A172 (cell line): ENCODE measurements around the gene GPR146. TPM values are rescaled to one million over a fixed set of nuclear protein-coding genes. Genes with fewer than 3 reads are reported as not detected.
"Not testable (repeated sequence)": the region's sequence is repeated elsewhere in the genome, so short reads cannot be mapped to it uniquely, and the experiment has no call there.

Experiments used
- DNase-seq: peaks from one replicate; pipeline ENCODE4 v3.0.0-alpha.2; 2015; ENCODE audit warnings: low spot score
- total RNA-seq: library from RNA; depleted of rRNA; stranded (reverse); fragments of >200 nt; shearing (Covaris generic); gene quantifications from 2 replicates; pipeline ENCODE4 v1.2.3, GENCODE V29; 2014; rRNA removed

Gene GPR146
- total RNA-seq, result 1.1 and 1.6 TPM in 2 replicates

GRCh38 chr7:1044189-1045068 lies at the start of gene GPR146:
TSS of gene GPR146 (plus strand) at chr7:1044546. CDS start at chr7:1057516, 12,970 bp downstream.
- peak; percentile 97 for DNase-seq

- DNase-seq, result no peak
Measured at GRCh38 chr7:994592-995308, 49.6 kb upstream of the GPR146 start.

GRCh38 chr7:995571-995970 lies 48.8 kb upstream of the GPR146 start:
- DNase-seq, result no peak

GRCh38 chr7:996079-996872 lies 48.1 kb upstream of the GPR146 start:
- DNase-seq, result no peak

- no peak for DNase-seq
Measured at GRCh38 chr7:997404-998395, 46.6 kb upstream of the GPR146 start.

- DNase-seq, result no peak
Measured at GRCh38 chr7:999149-999879, 45.0 kb upstream of the GPR146 start.

- DNase-seq, result no peak
Measured at GRCh38 chr7:999941-1000935, 44.1 kb upstream of the GPR146 start.

GRCh38 chr7:1001069-1001770 lies 43.1 kb upstream of the GPR146 start:
- DNase-seq, result peak; percentile 27

- DNase-seq, result not testable (repeated sequence)
Measured at GRCh38 chr7:1002026-1002425, 42.3 kb upstream of the GPR146 start.

GRCh38 chr7:1002445-1002844 lies 41.9 kb upstream of the GPR146 start:
- not testable (repeated sequence) for DNase-seq

- DNase-seq, result no peak
Measured at GRCh38 chr7:1004018-1004852, 40.1 kb upstream of the GPR146 start.

GRCh38 chr7:1005303-1005702 lies 39.0 kb upstream of the GPR146 start:
- no peak for DNase-seq

GRCh38 chr7:1007901-1008300 lies 36.4 kb upstream of the GPR146 start:
- no peak for DNase-seq

GRCh38 chr7:1008733-1009363 lies 35.5 kb upstream of the GPR146 start:
- no peak for DNase-seq

GRCh38 chr7:1009747-1010146 lies 34.6 kb upstream of the GPR146 start:
- no peak for DNase-seq

- DNase-seq, result no peak
Measured at GRCh38 chr7:1010226-1010625, 34.1 kb upstream of the GPR146 start.
